IMR-90 (cell line): Measurements from ENCODE around the gene ZNF12. TPM values are rescaled to one million over a fixed set of nuclear protein-coding genes. Genes with fewer than 3 reads are reported as not detected.
A peak's percentile ranks its signal among the peaks of the same experiment; 100 is the strongest.

Experiments used
- ATAC-seq: fragments of 200-7000 bp; cut with Tn5 transposase; 2 replicates; pipeline ENCODE4 v1.9.1; 2020; ENCODE audit warnings: low read depth, mild to moderate bottlenecking, moderate library complexity
- BruUV-seq: library from RNA; stranded (reverse); fragments of 400-500 nt; replicated peaks from 2 replicates; lab custom pipeline; 2021; lab: Mats Ljungman, UMichigan
- CTCF ChIA-PET: fragments of 300-600 bp; formaldehyde crosslinking; extraction: SDS; loops from one replicate; lab custom pipeline; 2021; ENCODE audit warnings: antibody characterized with exemption; lab: Yijun Ruan, JAX
- POLR2A ChIA-PET: fragments of 300-600 bp; sonication (Branson Sonifier 250); formaldehyde crosslinking; loops from one replicate; lab custom pipeline; 2022; ENCODE audit warnings: antibody characterized with exemption; ENCODE audit not compliant: unreplicated experiment; lab: Charles Lee
- DNase-seq: peaks from one replicate; pipeline ENCODE4 v3.0.0; 2013
- H2AFZ ChIP-seq: replicated peaks from 2 replicates; pipeline ENCODE3; 2013; ENCODE audit warnings: low read length, mild to moderate bottlenecking; ENCODE audit not compliant: poor library complexity
- H2AK5ac ChIP-seq: 2 replicates; pipeline ENCODE4 v1.6.1; 2013; ENCODE audit warnings: low read depth, low read length, inconsistent platforms
- H2AK9ac ChIP-seq: replicated peaks from 2 replicates; pipeline ENCODE3; 2013; ENCODE audit warnings: mild to moderate bottlenecking, low read depth, low read length, moderate library complexity; ENCODE audit not compliant: poor library complexity
- H2BK120ac ChIP-seq: 2 replicates; pipeline ENCODE4 v1.6.1; 2013; ENCODE audit warnings: low read depth, low read length, inconsistent platforms
- H2BK15ac ChIP-seq: 3 replicates; pipeline ENCODE4 v1.6.1; 2013; ENCODE audit warnings: low read depth, low read length, inconsistent platforms
- H2BK20ac ChIP-seq: 2 replicates; pipeline ENCODE4 v1.6.1; 2013; ENCODE audit warnings: low read depth, mild to moderate bottlenecking, inconsistent platforms, low read length, moderate library complexity
- H2BK5ac ChIP-seq: 2 replicates; pipeline ENCODE4 v1.6.1; 2013; ENCODE audit warnings: mild to moderate bottlenecking, low read depth, low read length, inconsistent platforms; ENCODE audit not compliant: poor library complexity, severe bottlenecking
- H3K14ac ChIP-seq: replicated peaks from 2 replicates; pipeline ENCODE4 v1.6.1; 2013; ENCODE audit warnings: low read depth, low read length, inconsistent platforms
- H3K18ac ChIP-seq: 2 replicates; pipeline ENCODE4 v1.6.1; 2013; ENCODE audit warnings: low read depth, low read length, control low read depth
- H3K23ac ChIP-seq: 2 replicates; pipeline ENCODE4 v1.6.1; 2013; ENCODE audit warnings: low read depth, low read length, inconsistent platforms
- H3K27ac ChIP-seq: 2 replicates; pipeline ENCODE4 v1.5.1; 2013; ENCODE audit warnings: mild to moderate bottlenecking, control low read depth, low read length; ENCODE audit not compliant: insufficient read depth
- H3K27me3 ChIP-seq: 2 replicates; pipeline ENCODE4 v1.6.1; 2013; ENCODE audit warnings: low read length; ENCODE audit not compliant: control insufficient read depth, insufficient read depth
- H3K36me3 ChIP-seq: 2 replicates; pipeline ENCODE4 v1.6.1; 2013; ENCODE audit warnings: low read length, mixed read lengths; ENCODE audit not compliant: control insufficient read depth, insufficient read depth
- H3K4ac ChIP-seq: 2 replicates; pipeline ENCODE4 v1.6.1; 2013; ENCODE audit warnings: low read depth, low read length, inconsistent platforms
- H3K4me1 ChIP-seq: 2 replicates; pipeline ENCODE4 v1.6.1; 2013; ENCODE audit warnings: low read length, mixed read lengths; ENCODE audit not compliant: control insufficient read depth, insufficient read depth
- H3K4me2 ChIP-seq: 2 replicates; pipeline ENCODE4 v1.6.1; 2013; ENCODE audit warnings: low read depth, mild to moderate bottlenecking, control low read depth, low read length, moderate library complexity
- H3K4me3 ChIP-seq: 2 replicates; pipeline ENCODE4 v1.5.1; 2013; ENCODE audit warnings: low read depth, mild to moderate bottlenecking, control low read depth, low read length, moderate library complexity; ENCODE audit not compliant: insufficient read depth
- H3K56ac ChIP-seq: 2 replicates; pipeline ENCODE4 v1.6.1; 2013; ENCODE audit warnings: low read length, inconsistent platforms; ENCODE audit not compliant: insufficient read depth; ENCODE audit errors: extremely low read depth
- H3K79me1 ChIP-seq, 2 experiments: 2 replicates each; pipeline ENCODE4 v1.6.1; 2013; ENCODE audit warnings: low read length in 2 of 2, inconsistent platforms in 1 of 2, low read depth in 1 of 2
- H3K9ac ChIP-seq: 2 replicates; pipeline ENCODE4 v1.6.1; 2013; ENCODE audit warnings: low read depth, low read length, control low read depth
- H3K9me1 ChIP-seq: 2 replicates; pipeline ENCODE4 v1.6.1; 2013; ENCODE audit warnings: low read length, inconsistent platforms; ENCODE audit not compliant: insufficient read depth
- H3K9me3 ChIP-seq: 2 replicates; pipeline ENCODE4 v1.6.1; 2013; ENCODE audit warnings: low read length; ENCODE audit not compliant: control insufficient read depth, insufficient read depth
- H4K20me1 ChIP-seq: 2 replicates; pipeline ENCODE4 v1.6.1; 2013; ENCODE audit warnings: low read length, inconsistent platforms; ENCODE audit not compliant: insufficient read depth
- H4K5ac ChIP-seq: 2 replicates; pipeline ENCODE4 v1.6.1; 2013; ENCODE audit warnings: mild to moderate bottlenecking, low read depth, low read length, control low read depth
- H4K8ac ChIP-seq, 2 experiments: 2 replicates each; pipeline ENCODE4 v1.6.1; 2013; ENCODE audit warnings: low read depth in 2 of 2, low read length in 2 of 2, control low read depth in 1 of 2, inconsistent platforms in 1 of 2
- H4K91ac ChIP-seq: 2 replicates; pipeline ENCODE4 v1.6.1; 2013; ENCODE audit warnings: low read depth, low read length, inconsistent platforms; ENCODE audit not compliant: insufficient read depth
- BHLHE40 ChIP-seq: fragments of 150-350 bp; IDR thresholded peaks from 2 replicates; pipeline ENCODE4 v1.6.1; 2016; ENCODE audit warnings: mild to moderate bottlenecking, low read depth, low read length
- CHD1 ChIP-seq: IDR thresholded peaks from 2 replicates; pipeline ENCODE4 v1.6.1; 2012; ENCODE audit warnings: low read depth, low read length, improper control_type of control experiment
- FOS ChIP-seq: fragments of 150-350 bp; IDR thresholded peaks from 2 replicates; pipeline ENCODE4 v1.6.1; 2016; ENCODE audit warnings: low read depth, low read length
- MAFK ChIP-seq: IDR thresholded peaks from 2 replicates; pipeline ENCODE4 v1.6.1; 2012; ENCODE audit warnings: low read depth, low read length, improper control_type of control experiment
- MAZ ChIP-seq: IDR thresholded peaks from 2 replicates; pipeline ENCODE4 v1.6.1; 2012; ENCODE audit warnings: low read depth, mild to moderate bottlenecking, low read length, improper control_type of control experiment, moderate library complexity, borderline replicate concordance
- NFE2L2 ChIP-seq: fragments of 150-350 bp; IDR thresholded peaks from 2 replicates; pipeline ENCODE4 v1.6.1; 2016; ENCODE audit warnings: low read depth, mild to moderate bottlenecking, low read length
- POLR2A ChIP-seq: IDR thresholded peaks from 2 replicates; pipeline ENCODE4 v1.6.1; 2012; ENCODE audit warnings: mild to moderate bottlenecking, low read depth, low read length
- RCOR1 ChIP-seq: IDR thresholded peaks from 2 replicates; pipeline ENCODE4 v1.6.1; 2012; ENCODE audit warnings: mild to moderate bottlenecking, low read length, improper control_type of control experiment; ENCODE audit not compliant: insufficient replicate concordance
- RFX5 ChIP-seq: IDR thresholded peaks from 2 replicates; pipeline ENCODE4 v1.8.0; 2012; ENCODE audit warnings: low read depth, mild to moderate bottlenecking, low read length, moderate library complexity
- SMC3 ChIP-seq: fragments of 150-350 bp; IDR thresholded peaks from 2 replicates; pipeline ENCODE4 v1.6.1; 2016; ENCODE audit warnings: low read depth, mild to moderate bottlenecking, antibody characterized with exemption, low read length, moderate library complexity
- WGBS, 2 experiments: methylation state at CpG; one replicate each; pipeline versions ENCODE4 v1.1.5 to v1.1.7; 2013; ENCODE audit warnings: missing lambda C conversion rate in 2 of 2; ENCODE audit not compliant: insufficient read length in 1 of 2; ENCODE audit errors: extremely low coverage in 2 of 2; 5-methylcytosine and 5-hydroxymethylcytosine counted together
- dilution Hi-C: fragments of 300-500 bp; cut with HindIII; formaldehyde crosslinking; loops from one replicate; pipeline ENCODE4 v1.14.3; 2018; ENCODE audit warnings: low sequenced_read_pairs; ENCODE audit not compliant: unreplicated experiment
- in situ Hi-C: fragments of 300-500 bp; cut with MboI; formaldehyde crosslinking; loops from 3 replicates; pipeline ENCODE4 v1.14.3; 2019; ENCODE audit warnings: low sequenced_read_pairs, inconsistent platforms, mixed read lengths
- intact Hi-C: fragments of 100-400 bp; cut with micrococcal nuclease; formaldehyde crosslinking; loops from 2 replicates; pipeline ENCODE4 v1.10.0; 2022
- polyA plus RNA-seq, 3 experiments: library from polyadenylated mRNA; depleted of rRNA; stranded (reverse); fragments of >200 nt; gene quantifications; 2 replicates each; pipeline ENCODE4 v1.2.3, GENCODE V29; 2012; ENCODE audit warnings: low replicate concordance in 1 of 3
- total RNA-seq: library from RNA; depleted of rRNA; stranded (reverse); fragments of >200 nt; gene quantifications from 2 replicates; pipeline ENCODE4 v1.2.3, GENCODE V29; 2012
- TF ChIP-seq, protein P1 (sequence below): fragments of 150-350 bp; IDR thresholded peaks from 2 replicates; pipeline ENCODE4 v1.6.1; 2017; ENCODE audit warnings: mild to moderate bottlenecking, antibody characterized with exemption, low read length, low read depth
- TF ChIP-seq, protein P2 (sequence below): conservative IDR thresholded peaks from 2 replicates; pipeline ENCODE4 v1.5.1; 2012; ENCODE audit warnings: mild to moderate bottlenecking, low read depth, low read length, improper control_type of control experiment

ZNF12 gene
- total and polyA plus RNA-seq, 2 of the 4 experiments (the other 2 are of a cell fraction), result 8.2 to 20.8 TPM

DNA sequence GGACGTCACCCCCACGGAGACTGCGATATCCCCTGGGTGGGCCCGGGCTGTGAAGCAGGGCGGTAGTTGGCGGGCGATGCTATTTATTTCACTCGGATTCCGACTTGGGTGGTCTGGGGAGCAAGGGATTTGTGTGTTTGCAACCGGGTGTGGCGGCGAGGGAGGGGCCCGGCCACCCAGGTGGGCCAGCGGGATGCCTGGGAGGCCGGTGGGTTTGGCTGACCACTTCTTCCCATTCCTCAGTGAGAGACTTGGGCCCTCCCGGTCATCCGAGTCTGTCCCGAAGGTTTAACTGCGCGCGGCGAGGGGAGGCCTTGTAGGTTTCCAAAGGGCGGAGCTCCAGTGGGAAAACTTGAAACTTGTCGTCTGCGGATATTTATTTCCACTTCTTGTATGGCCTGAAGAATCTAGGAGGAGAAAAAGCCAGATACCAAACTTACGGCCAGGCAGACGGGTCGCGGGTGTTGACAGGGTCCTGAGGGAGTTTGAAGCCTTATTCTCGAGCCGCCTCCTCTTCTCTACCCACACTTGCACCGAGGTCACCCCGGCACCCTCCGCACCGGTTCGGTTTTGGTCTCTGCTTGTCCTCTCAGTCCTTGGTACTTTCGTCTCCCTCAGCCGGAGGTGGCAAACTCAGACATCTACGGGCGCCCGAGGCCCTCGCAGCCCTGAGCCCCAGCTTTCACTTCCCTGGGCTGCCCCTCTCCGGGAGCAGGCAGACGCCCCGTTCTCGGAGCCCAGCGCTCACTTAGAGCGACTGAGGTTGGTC is 51.7 kb downstream of the ZNF12 start:
- ATAC-seq, result no peak
- dilution Hi-C loops, result no loop called here
- WGBS, 2 experiments, result 96% methylated on average over 8 of the region's 48 CpGs; no CpG with 5 or more reads in 1 of the 2 experiments

More for the DNA sequence above, 51.7 kb downstream of the ZNF12 start:
- intact Hi-C loops, result no loop called here
- no peak overlapping the region for H3K18ac ChIP-seq
- BruUV-seq, result no TSS peak
- H2AK5ac ChIP-seq, result no peak overlapping the region
- H3K27ac ChIP-seq, result no peak overlapping the region
- TF ChIP-seq, protein P1, sequence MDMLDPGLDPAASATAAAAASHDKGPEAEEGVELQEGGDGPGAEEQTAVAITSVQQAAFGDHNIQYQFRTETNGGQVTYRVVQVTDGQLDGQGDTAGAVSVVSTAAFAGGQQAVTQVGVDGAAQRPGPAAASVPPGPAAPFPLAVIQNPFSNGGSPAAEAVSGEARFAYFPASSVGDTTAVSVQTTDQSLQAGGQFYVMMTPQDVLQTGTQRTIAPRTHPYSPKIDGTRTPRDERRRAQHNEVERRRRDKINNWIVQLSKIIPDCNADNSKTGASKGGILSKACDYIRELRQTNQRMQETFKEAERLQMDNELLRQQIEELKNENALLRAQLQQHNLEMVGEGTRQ, result no peak
- TF ChIP-seq NFE2L2, result no peak
- TF ChIP-seq, protein P2, sequence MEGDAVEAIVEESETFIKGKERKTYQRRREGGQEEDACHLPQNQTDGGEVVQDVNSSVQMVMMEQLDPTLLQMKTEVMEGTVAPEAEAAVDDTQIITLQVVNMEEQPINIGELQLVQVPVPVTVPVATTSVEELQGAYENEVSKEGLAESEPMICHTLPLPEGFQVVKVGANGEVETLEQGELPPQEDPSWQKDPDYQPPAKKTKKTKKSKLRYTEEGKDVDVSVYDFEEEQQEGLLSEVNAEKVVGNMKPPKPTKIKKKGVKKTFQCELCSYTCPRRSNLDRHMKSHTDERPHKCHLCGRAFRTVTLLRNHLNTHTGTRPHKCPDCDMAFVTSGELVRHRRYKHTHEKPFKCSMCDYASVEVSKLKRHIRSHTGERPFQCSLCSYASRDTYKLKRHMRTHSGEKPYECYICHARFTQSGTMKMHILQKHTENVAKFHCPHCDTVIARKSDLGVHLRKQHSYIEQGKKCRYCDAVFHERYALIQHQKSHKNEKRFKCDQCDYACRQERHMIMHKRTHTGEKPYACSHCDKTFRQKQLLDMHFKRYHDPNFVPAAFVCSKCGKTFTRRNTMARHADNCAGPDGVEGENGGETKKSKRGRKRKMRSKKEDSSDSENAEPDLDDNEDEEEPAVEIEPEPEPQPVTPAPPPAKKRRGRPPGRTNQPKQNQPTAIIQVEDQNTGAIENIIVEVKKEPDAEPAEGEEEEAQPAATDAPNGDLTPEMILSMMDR, result no peak
- TF ChIP-seq RFX5, result no peak
- TF ChIP-seq RCOR1, result no peak
- no peak for TF ChIP-seq POLR2A
- TF ChIP-seq MAZ, result no peak
- TF ChIP-seq BHLHE40, result no peak
- TF ChIP-seq FOS, result no peak
- TF ChIP-seq CHD1, result no peak
- no peak for TF ChIP-seq SMC3
- no peak for TF ChIP-seq MAFK
- peaks cover 0 to 4% of the 10 kb centered on the region in 2 experiments; a peak in 1 of 4 replicates for H3K79me1 ChIP-seq
- CTCF ChIA-PET, result no interaction called here
- no peaks in the 10 kb centered on the region for H3K9me1 ChIP-seq
- no peak overlapping the region for H3K4me3 ChIP-seq
- no peaks in the 10 kb centered on the region for H4K20me1 ChIP-seq
- H2AFZ ChIP-seq, result no peak overlapping the region
- no peak overlapping the region for H2BK120ac ChIP-seq
- no peak overlapping the region for H3K4me2 ChIP-seq
- H3K9ac ChIP-seq, result no peak overlapping the region
- H3K36me3 ChIP-seq, result peaks cover 62% of the 10 kb centered on the region
- H4K5ac ChIP-seq, result no peak overlapping the region
- no peaks in the 10 kb centered on the region for H3K4me1 ChIP-seq
- no peak overlapping the region for H3K23ac ChIP-seq
- H2BK15ac ChIP-seq, result no peak overlapping the region
- POLR2A ChIA-PET, result no interaction called here
- H2BK5ac ChIP-seq, result no peak overlapping the region
- in situ Hi-C loops, result no loop called here
- H4K91ac ChIP-seq, result no peak overlapping the region
- no peak overlapping the region for H3K14ac ChIP-seq
- no peaks in the 10 kb centered on the region; the same call in 1 of the 2 replicates for H3K27me3 ChIP-seq
- H3K4ac ChIP-seq, result no peak overlapping the region
- H2AK9ac ChIP-seq, result peak overlapping the region; percentile 28
- H3K56ac ChIP-seq, result no peak overlapping the region
- H2BK20ac ChIP-seq, result no peak overlapping the region
- no peak overlapping the region for H4K8ac ChIP-seq
- H3K9me3 ChIP-seq, result peaks cover 30% of the 10 kb centered on the region
- DNase-seq, result no peak
